Measurements from ENCODE around the gene LYST.
"Not testable (repeated sequence)": the region's sequence is repeated elsewhere in the genome, so short reads cannot be mapped to it uniquely, and the experiment has no call there.

LYST gene

DNA sequence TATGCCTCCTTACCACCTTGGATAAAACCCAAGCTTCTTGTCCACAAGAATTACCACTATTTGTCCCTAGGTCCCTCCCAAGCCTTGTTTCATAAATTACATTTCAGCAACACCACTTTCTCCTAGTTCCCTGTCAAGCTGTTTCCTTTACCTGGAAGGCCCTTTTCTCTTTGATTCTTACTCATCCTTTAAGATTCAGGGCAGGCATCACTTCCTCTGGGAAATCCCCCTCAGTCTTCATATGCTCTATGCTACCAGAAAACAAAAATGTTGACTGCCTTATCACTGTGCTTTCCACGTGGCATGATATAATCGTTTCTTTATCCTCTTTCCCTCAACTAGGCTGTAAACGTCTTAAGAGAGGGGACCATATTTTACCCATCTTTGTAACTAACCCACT, 102.7 kb downstream of the LYST start:
- Histone ChIP-seq H3K27ac (ENCODE audit: low read length) (no peak overlapping the region), H3K9ac (ENCODE audit: low read length in 2 of 2) (no peak overlapping the region), H3K4me1 (ENCODE audit: control insufficient read depth, insufficient read depth, low read length) (no peaks in the 10 kb centered on the region), H3K27me3 (ENCODE audit: control insufficient read depth in 1 of 2, insufficient read depth in 2 of 2, low read length in 2 of 2) (no peaks in the 10 kb centered on the region), H3K9me3 (ENCODE audit: control insufficient read depth in 2 of 2, low read length in 2 of 2) (no peaks in the 10 kb centered on the region), H3K36me3 (ENCODE audit: control insufficient read depth in 2 of 2, insufficient read depth in 2 of 2, low read length in 2 of 2) (peaks cover 9 to 20% of the 10 kb centered on the region in 2 donors), H3K4me3 (ENCODE audit: low read length in 2 of 2) (no peak overlapping the region)

DNA sequence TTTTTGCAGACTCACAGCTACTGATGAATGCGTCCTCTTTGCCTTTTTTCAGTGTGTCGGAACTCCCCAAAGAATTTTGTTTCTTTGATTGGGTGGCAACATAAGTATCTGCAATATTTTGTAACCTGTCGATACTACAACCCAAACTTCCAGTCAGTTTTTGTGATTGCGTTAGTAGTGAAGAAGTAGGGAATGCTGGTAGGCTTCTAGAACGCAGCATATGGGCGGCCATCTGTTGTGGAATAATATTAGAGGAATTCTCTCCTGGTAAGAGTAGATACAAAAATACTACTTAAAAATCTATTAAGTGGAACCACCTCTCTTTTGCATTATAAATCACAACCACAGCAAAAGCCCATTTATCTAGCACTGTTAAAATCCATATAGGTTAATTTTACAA, 107.4 kb downstream of the LYST start:
- H3K27ac ChIP-seq (ENCODE audit: low read length): no peak overlapping the region
- H3K36me3 ChIP-seq (ENCODE audit: control insufficient read depth in 2 of 2, insufficient read depth in 2 of 2, low read length in 2 of 2): peaks cover 11 to 12% of the 10 kb centered on the region in 2 donors
- H3K27me3 ChIP-seq (ENCODE audit: control insufficient read depth in 1 of 2, insufficient read depth in 2 of 2, low read length in 2 of 2): no peaks in the 10 kb centered on the region

DNA sequence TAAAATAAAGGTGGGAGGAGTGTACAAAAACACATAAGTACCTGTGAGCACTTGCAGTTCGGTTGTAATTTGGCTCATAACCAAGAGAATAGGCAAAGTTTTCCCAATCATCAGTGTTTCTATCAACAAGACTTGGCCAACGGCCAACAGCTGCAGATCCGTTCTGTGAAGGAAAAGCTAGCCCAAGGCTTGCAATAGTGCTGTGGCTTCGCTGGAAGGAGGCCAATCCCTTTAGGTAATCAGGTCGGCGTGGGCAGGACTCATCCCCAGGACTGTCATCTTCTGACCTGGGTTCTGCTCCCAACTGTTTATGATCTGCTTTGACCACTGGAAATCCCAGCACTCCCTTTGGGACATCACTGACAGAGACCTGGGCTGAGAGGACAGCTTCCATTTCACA, 107.8 kb downstream of the LYST start:
- H3K27me3 ChIP-seq (ENCODE audit: control insufficient read depth in 1 of 2, insufficient read depth in 2 of 2, low read length in 2 of 2): no peaks in the 10 kb centered on the region
- no peaks in the 10 kb centered on the region for H3K4me1 ChIP-seq (ENCODE audit: control insufficient read depth, insufficient read depth, low read length)
- no peaks in the 10 kb centered on the region for H3K9me3 ChIP-seq (ENCODE audit: control insufficient read depth in 2 of 2, low read length in 2 of 2)
- no peak overlapping the region for H3K9ac ChIP-seq (ENCODE audit: low read length in 2 of 2)
- H3K27ac ChIP-seq (ENCODE audit: low read length): no peak overlapping the region
- H3K36me3 ChIP-seq (ENCODE audit: control insufficient read depth in 2 of 2, insufficient read depth in 2 of 2, low read length in 2 of 2): peaks cover 11 to 12% of the 10 kb centered on the region in 2 donors
- H3K4me3 ChIP-seq (ENCODE audit: low read length in 2 of 2): no peak overlapping the region

More for the DNA sequence above, 107.4 kb downstream of the LYST start:
- H3K9me3 ChIP-seq (ENCODE audit: control insufficient read depth in 2 of 2, low read length in 2 of 2): no peaks in the 10 kb centered on the region
- no peak overlapping the region for H3K9ac ChIP-seq (ENCODE audit: low read length in 2 of 2)
- H3K4me1 ChIP-seq (ENCODE audit: control insufficient read depth, insufficient read depth, low read length): no peaks in the 10 kb centered on the region
- no peak overlapping the region for H3K4me3 ChIP-seq (ENCODE audit: low read length in 2 of 2)

DNA sequence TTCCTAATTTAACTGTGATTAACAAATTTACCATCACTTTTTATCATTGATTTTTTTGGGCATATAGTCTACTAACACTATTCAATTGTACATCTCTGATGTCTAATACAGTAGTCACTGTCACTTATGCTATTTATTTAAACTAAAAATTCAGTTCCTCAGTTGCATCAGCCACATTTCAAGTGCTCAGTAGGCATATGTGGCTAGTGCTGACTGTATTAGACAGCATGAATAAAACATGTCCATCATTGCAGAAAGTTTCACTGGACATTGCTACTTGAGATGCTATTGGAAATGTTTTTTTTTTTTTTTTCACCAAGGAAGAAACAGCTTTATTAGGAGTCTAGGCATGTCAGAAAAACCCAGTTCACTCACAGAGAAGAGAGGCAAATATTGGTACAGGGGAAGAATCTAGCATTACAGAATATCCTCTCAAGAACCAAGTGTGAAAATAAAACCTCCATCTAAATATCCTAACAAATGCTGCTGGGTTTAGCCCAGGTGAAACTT, 109.1 kb downstream of the LYST start:
- Histone ChIP-seq H3K36me3 (ENCODE audit: control insufficient read depth in 2 of 2, insufficient read depth in 2 of 2, low read length in 2 of 2) (peaks cover 11 to 12% of the 10 kb centered on the region in 2 donors), H3K4me1 (ENCODE audit: control insufficient read depth, insufficient read depth, low read length) (no peaks in the 10 kb centered on the region), H3K27me3 (ENCODE audit: control insufficient read depth in 1 of 2, insufficient read depth in 2 of 2, low read length in 2 of 2) (no peaks in the 10 kb centered on the region), H3K4me3 (ENCODE audit: low read length in 2 of 2) (no peak overlapping the region), H3K9me3 (ENCODE audit: control insufficient read depth in 2 of 2, low read length in 2 of 2) (no peaks in the 10 kb centered on the region), H3K9ac (ENCODE audit: low read length in 2 of 2) (no peak overlapping the region), H3K27ac (ENCODE audit: low read length) (no peak overlapping the region)

DNA sequence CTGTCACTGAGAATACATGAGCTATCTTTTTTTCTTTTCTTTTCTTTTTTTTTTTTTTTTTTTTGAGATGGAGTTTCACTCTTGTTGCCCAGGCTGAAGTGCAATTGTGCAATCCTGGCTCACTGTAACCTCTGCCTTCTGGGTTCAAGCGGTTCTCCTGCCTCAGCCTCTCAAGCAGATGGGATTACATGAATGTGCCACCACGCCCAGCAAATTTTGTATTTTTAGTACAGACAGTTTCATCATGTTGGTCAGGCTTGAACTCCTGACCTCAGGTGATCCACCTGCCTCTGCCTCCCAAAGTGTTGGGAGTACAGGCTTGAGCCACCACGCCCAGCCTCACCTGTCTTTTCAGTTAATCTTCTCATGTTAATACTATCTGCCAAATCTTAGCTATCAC, 112.5 kb downstream of the LYST start:
- not testable (repeated sequence) for H3K9ac ChIP-seq (ENCODE audit: low read length in 2 of 2); H3K9me3 ChIP-seq (ENCODE audit: control insufficient read depth in 2 of 2, low read length in 2 of 2); H3K4me1 ChIP-seq (ENCODE audit: control insufficient read depth, insufficient read depth, low read length); H3K4me3 ChIP-seq (ENCODE audit: low read length in 2 of 2); H3K27me3 ChIP-seq (ENCODE audit: control insufficient read depth in 1 of 2, insufficient read depth in 2 of 2, low read length in 2 of 2); H3K27ac ChIP-seq (ENCODE audit: low read length)
- peaks cover 7 to 11% of the 10 kb centered on the region in 2 donors for H3K36me3 ChIP-seq (ENCODE audit: control insufficient read depth in 2 of 2, insufficient read depth in 2 of 2, low read length in 2 of 2)

DNA sequence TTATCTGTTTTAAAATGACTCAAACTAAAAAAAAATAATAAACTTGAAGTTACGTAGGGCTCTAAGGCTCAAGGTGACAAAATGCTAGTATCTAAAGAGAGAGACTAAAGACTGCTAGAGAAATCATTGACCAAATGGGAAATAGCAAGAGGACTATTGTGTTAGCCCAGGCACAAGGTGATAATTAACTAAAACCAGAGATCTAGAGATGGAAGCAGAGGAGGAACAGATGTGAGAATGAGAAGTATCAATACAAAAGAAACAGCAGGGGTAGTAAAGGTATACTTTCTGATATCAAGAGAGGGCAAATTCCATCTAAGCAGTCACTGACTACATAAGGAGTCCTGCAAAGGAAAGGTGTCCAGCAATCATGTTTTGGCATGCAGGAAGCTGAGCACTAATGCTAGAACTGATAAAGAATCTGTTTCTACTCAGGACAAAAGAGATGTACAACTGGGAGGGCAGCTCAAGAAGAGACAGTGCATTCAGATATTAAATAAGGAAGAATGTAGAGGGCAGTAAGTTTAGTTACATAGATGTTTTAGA, 116.9 kb downstream of the LYST start:
- Histone ChIP-seq H3K4me1 (ENCODE audit: control insufficient read depth, insufficient read depth, low read length) (no peaks in the 10 kb centered on the region), H3K4me3 (ENCODE audit: low read length in 2 of 2) (no peak overlapping the region), H3K9me3 (ENCODE audit: control insufficient read depth in 2 of 2, low read length in 2 of 2) (no peaks in the 10 kb centered on the region), H3K36me3 (ENCODE audit: control insufficient read depth in 2 of 2, insufficient read depth in 2 of 2, low read length in 2 of 2) (peaks cover 4 to 14% of the 10 kb centered on the region in 2 donors), H3K9ac (ENCODE audit: low read length in 2 of 2) (no peak overlapping the region), H3K27ac (ENCODE audit: low read length) (no peak overlapping the region), H3K27me3 (ENCODE audit: control insufficient read depth in 1 of 2, insufficient read depth in 2 of 2, low read length in 2 of 2) (no peaks in the 10 kb centered on the region)

DNA sequence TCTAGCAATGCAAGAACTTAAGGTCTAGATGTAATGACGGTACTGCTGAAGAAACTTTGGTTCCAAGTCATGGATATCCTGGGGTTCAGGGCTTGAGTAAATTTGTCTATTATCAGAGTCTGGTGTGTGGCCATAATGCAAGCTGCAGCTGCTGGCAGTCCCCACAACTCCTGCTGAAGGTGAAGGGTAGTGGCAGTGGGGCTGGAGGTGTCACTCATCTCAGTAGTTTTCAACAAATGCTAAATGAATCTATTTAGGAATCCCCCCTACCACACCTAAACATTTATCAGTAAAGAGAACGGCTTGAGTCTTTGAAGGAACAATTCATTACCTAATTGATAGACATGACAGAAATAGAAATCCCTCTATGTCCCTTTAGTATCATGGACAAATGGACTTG, 118.0 kb downstream of the LYST start:
- Histone ChIP-seq H3K36me3 (ENCODE audit: control insufficient read depth in 2 of 2, insufficient read depth in 2 of 2, low read length in 2 of 2) (peaks cover 2 to 16% of the 10 kb centered on the region in 2 donors), H3K27me3 (ENCODE audit: control insufficient read depth in 1 of 2, insufficient read depth in 2 of 2, low read length in 2 of 2) (no peaks in the 10 kb centered on the region), H3K9me3 (ENCODE audit: control insufficient read depth in 2 of 2, low read length in 2 of 2) (no peaks in the 10 kb centered on the region), H3K27ac (ENCODE audit: low read length) (no peak overlapping the region), H3K4me1 (ENCODE audit: control insufficient read depth, insufficient read depth, low read length) (no peaks in the 10 kb centered on the region), H3K4me3 (ENCODE audit: low read length in 2 of 2) (no peak overlapping the region), H3K9ac (ENCODE audit: low read length in 2 of 2) (no peak overlapping the region)

DNA sequence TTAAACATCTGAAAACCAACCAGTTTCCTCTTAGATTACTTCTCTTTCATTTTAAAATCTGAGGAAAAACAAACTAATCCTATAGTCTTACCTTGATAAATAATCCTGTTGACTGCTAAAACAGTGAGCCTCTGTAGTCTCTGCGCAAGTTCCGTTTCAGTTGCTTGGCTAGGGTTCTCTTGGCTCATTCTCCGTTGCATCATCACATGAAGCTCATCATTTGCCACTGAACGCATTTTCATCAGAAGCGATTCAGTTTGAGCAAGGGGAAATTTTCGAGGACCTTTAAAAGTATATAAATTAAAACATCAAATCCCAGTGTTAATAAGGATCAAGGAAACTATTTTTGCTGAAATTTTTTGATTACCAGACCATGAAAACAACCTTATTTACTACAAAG, 120.5 kb downstream of the LYST start:
- no peaks in the 10 kb centered on the region for H3K27me3 ChIP-seq (ENCODE audit: control insufficient read depth in 1 of 2, insufficient read depth in 2 of 2, low read length in 2 of 2)
- H3K36me3 ChIP-seq (ENCODE audit: control insufficient read depth in 2 of 2, insufficient read depth in 2 of 2, low read length in 2 of 2): peaks cover 0 to 19% of the 10 kb centered on the region in 2 donors
- H3K9me3 ChIP-seq (ENCODE audit: control insufficient read depth in 2 of 2, low read length in 2 of 2): no peaks in the 10 kb centered on the region
- H3K27ac ChIP-seq (ENCODE audit: low read length): no peak overlapping the region
- no peak overlapping the region for H3K9ac ChIP-seq (ENCODE audit: low read length in 2 of 2)
- H3K4me1 ChIP-seq (ENCODE audit: control insufficient read depth, insufficient read depth, low read length): no peaks in the 10 kb centered on the region
- no peak overlapping the region for H3K4me3 ChIP-seq (ENCODE audit: low read length in 2 of 2)

DNA sequence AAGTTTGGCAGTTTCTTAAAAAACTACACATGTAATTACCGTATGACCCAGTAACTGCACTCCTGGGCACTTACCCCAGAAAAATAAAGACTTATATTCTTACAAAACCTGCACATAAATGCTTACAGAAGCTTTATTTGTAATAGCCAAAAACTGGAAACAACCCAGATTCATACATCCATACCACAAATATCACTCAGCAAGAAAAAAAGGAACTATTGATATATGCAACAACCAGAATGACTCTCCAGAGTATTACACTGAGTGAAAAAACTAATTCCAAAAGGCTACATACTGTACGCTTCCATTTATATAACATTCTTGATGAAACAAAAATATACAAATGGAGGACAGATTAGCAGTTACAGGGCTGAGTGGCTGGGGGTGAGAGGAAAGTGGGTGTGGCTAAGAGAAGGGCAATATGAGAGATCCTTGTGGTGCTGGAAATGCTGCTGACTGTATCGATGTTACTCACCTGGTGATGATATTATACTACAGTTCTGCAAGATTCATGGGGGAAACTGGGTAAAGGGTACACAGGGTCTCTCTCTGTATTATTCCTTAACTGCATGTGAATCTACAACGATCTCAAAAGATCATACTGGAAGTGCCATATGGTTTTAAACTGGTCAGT, 121.1 kb downstream of the LYST start:
- Histone ChIP-seq H3K36me3 (ENCODE audit: control insufficient read depth in 2 of 2, insufficient read depth in 2 of 2, low read length in 2 of 2) (peaks cover 0 to 19% of the 10 kb centered on the region in 2 donors), H3K4me3 (ENCODE audit: low read length in 2 of 2) (no peak overlapping the region), H3K9ac (ENCODE audit: low read length in 2 of 2) (no peak overlapping the region), H3K9me3 (ENCODE audit: control insufficient read depth in 2 of 2, low read length in 2 of 2) (no peaks in the 10 kb centered on the region), H3K4me1 (ENCODE audit: control insufficient read depth, insufficient read depth, low read length) (no peaks in the 10 kb centered on the region), H3K27ac (ENCODE audit: low read length) (no peak overlapping the region), H3K27me3 (ENCODE audit: control insufficient read depth in 1 of 2, insufficient read depth in 2 of 2, low read length in 2 of 2) (no peaks in the 10 kb centered on the region)

DNA sequence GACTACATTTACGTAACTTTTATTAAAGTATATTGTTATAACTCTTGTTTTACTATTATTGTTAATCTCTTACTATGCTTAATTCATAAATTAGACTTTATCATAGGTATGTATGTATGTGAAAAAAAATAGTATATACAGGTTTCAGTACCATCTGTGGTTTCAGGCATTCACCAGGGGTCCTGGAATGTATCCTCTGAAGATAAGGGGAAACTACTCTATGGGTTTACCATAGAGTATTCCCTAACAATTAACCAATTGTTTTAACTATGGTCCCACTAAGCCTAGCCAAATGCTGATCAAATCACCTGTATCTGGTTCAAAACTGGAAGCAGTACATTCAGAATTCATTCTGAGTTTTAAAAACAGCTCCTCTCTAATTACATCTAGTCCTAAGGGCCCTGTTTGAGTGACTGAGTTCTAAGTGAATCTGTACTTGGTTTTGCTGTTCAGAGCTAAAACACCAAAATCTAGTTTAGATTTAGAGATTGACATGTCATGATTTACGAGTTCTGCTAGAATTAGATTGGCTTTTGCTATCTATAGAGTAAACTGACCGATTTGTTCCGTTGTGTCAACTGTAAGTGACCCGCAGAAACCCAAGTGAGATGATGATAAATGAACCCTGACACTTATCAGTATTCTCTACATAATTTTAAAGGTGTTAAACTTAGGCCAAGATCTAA, 123.6 kb downstream of the LYST start:
- Histone ChIP-seq H3K36me3 (ENCODE audit: control insufficient read depth in 2 of 2, insufficient read depth in 2 of 2, low read length in 2 of 2) (peaks cover 0 to 18% of the 10 kb centered on the region in 2 donors), H3K4me1 (ENCODE audit: control insufficient read depth, insufficient read depth, low read length) (no peaks in the 10 kb centered on the region), H3K9ac (ENCODE audit: low read length in 2 of 2) (no peak overlapping the region), H3K9me3 (ENCODE audit: control insufficient read depth in 2 of 2, low read length in 2 of 2) (no peaks in the 10 kb centered on the region), H3K27me3 (ENCODE audit: control insufficient read depth in 1 of 2, insufficient read depth in 2 of 2, low read length in 2 of 2) (no peaks in the 10 kb centered on the region), H3K4me3 (ENCODE audit: low read length in 2 of 2) (no peak overlapping the region), H3K27ac (ENCODE audit: low read length) (no peak overlapping the region)

DNA sequence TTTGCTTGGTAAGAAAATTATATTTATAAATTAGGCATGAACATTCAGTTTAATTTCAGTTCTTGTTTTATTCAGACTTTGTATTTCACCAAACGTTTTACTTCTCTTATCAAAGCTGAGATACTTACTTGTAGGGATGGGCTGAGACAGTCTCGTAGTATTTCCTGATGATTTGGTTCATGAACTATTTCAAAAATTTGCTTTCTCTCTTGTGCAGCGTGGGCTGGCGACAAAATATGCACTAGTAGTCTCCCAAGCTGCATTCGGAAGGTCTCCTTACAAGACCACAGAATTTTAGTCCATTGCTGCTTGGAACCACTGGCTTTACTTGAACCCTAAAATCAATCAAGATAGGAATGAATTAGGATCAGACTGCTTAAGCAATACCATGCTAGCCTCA, 125.4 kb downstream of the LYST start:
- no peaks in the 10 kb centered on the region for H3K27me3 ChIP-seq (ENCODE audit: control insufficient read depth in 1 of 2, insufficient read depth in 2 of 2, low read length in 2 of 2)
- no peak overlapping the region for H3K9ac ChIP-seq (ENCODE audit: low read length in 2 of 2)
- peaks cover 2 to 17% of the 10 kb centered on the region in 2 donors for H3K36me3 ChIP-seq (ENCODE audit: control insufficient read depth in 2 of 2, insufficient read depth in 2 of 2, low read length in 2 of 2)
- H3K4me3 ChIP-seq (ENCODE audit: low read length in 2 of 2): no peak overlapping the region
- H3K4me1 ChIP-seq (ENCODE audit: control insufficient read depth, insufficient read depth, low read length): no peaks in the 10 kb centered on the region
- no peaks in the 10 kb centered on the region for H3K9me3 ChIP-seq (ENCODE audit: control insufficient read depth in 2 of 2, low read length in 2 of 2)
- H3K27ac ChIP-seq (ENCODE audit: low read length): no peak overlapping the region
